Mucosa of gallbladder (tissue), 1 donor: ENCODE data around the gene HSPA12B. TPM values are rescaled to one million over a fixed set of nuclear protein-coding genes. Genes with fewer than 3 reads are reported as not detected.
A peak's percentile ranks its signal among the peaks of the same experiment; 100 is the strongest.
"Not testable (repeated sequence)": the region's sequence is repeated elsewhere in the genome, so short reads cannot be mapped to it uniquely, and the experiment has no call there.

Experiments used
- DNase-seq: peaks from one replicate; pipeline ENCODE4 v3.0.0-alpha.2; 2020; ENCODE audit warnings: low spot score
- total RNA-seq: library from RNA; stranded (reverse); gene quantifications from one replicate; pipeline ENCODE4 v1.2.1, GENCODE V29; 2021
- donor health status: DM: no; HTN: no; CAD: no.

Gene HSPA12B
- total RNA-seq, 1 donor from 2014 or later, result 5.4 TPM

DNA sequence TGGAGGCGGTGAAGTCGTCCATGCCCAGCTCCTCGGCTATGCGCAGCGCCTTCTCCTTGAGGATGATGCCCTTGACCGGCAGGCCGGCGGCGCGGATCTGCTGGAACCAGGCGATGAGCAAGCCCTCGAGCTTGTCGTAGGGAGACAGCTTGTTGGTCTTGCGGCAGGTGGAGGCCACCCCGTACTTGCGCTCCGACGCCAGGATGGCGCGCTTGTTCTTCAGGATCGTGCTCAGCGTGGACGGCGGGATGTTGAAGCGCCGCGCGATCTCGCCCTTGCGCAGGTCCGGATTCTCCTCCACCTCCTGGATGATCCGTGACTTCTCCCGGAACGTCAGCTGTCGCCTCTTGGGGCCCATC is 53.6 kb downstream of the HSPA12B start:
- peak; percentile 53 for DNase-seq

DNA sequence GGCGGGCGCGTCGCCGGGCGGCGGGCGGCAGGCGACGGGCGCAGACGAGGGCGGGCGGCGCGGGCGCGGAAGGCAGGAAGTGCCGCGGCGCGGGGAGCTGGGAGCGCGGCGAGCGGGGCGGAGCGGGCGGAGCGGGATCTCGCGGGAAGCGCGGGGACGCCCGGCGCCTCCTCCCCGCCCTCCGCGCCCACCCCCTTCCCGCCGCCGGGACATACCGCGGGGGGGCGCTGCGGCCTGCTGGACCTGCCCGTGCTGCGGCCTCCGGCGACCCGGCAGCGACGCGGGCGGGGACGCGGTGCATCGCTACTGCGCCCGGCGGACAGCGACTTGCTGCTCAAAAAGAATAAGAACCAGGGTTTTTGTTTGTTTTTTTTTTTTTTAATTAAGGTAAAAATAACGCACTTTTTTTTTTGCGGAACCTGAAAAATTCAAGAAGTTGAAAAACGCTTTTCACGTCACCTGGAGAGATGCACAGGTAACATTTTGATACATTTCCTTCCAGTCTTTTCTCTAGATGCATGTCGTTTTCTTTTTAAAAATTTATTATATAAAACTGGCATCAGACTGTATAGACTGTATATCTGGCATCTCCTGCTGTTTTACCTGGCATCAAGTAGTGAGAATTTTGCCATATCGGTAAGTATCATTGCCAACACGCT is 54.3 kb downstream of the HSPA12B start, which contains the start of gene CENPB:
TSS of gene CENPB (minus strand) at position 76 of the 659 bp plus-strand sequence. CDS start 257 bp downstream, outside the sequence.
- peak; percentile 90 for DNase-seq

DNA sequence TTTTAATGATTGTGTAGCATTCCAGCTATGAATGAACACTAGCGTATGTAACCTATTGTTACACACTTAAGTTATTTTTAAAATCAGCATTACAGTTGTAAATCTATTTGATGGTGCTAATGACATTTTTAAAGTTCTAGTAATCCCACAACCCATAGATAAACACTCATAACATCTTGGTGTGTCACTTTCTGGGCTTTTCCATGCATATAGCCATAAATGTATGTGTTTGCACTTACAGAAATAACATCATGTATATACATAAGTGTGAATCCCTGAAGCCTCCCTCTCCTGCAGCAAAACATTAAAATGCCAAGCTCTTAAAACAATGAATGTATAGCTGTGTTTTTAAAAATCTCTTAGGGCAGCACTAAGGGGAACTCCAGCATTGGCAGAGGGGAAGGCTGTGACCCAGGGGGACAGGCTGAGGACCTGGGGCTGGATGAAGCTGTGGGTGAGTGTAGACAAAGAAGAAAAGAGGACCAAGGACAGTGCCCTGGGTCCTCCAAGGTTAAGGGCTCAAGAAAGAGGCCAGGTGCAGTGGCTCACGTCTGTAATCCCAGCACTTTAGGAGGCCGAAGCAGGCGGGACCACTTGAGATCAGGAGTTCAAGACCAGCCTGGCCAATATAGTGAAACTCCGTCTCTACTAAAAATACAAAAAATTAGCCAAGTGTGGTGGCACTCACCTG is 55.0 kb downstream of the HSPA12B start:
- DNase-seq, result no peak

DNA sequence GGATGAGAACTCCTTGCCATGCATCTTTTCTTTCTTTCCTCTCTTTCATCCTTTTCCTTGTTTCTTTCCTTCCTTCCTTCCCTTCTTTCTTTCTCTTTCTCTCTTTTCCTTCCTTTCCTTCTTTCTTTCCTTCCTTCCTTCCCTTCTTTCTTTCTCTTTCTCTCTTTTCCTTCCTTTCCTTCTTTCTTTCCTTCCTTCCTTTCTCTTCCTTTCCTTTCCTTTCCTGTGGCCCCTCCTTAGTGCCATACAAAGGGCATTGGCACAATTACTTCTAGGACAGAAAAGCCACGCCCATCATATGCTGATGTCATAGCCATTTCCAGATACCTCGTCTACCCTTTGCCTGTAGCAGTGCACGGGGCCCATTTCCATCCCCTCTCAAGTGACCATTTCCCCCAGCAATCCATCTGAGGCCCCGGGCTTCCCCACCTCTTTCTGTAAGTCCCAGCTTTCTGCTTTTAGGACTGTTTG is 56.2 kb downstream of the HSPA12B start:
- no peak for DNase-seq

DNA sequence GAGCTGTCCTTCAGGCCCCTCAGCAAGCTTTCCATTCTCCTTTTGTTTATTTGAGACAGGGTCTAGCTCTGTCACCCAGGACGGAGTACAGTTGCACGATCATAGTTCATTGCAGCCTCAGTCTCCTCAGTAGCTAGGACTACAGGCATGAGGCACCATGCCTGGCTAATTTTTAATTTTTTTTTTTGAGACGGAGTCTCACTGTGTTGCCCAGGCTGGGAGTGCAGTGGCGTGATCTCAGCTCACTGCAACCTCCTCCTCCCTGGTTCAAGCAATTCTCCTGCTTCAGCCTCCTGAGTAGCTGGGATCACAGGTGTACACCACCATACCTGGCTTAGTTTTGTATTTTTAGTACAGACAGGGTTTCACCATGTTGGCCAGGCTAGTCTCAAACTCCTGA is 56.7 kb downstream of the HSPA12B start:
- not testable (repeated sequence) for DNase-seq

DNA sequence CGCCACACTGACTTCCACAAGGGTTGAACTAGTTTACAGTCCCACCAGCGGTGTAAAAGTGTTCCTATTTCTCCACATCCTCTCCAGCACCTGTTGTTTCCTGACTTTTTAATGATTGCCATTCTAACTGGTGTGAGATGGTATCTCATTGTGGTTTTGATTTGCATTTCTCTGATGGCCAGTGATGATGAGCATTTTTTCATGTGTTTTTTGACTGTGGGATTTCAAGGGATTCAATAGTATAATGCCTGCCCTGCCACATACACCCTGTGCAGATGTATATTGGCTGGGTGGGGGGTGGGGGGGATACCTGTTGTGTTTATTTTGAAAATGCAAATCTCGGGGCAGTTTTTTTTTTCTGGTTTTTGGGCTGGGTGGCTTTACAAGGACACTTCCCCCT is 61.7 kb downstream of the HSPA12B start:
- DNase-seq, result not testable (repeated sequence)

DNA sequence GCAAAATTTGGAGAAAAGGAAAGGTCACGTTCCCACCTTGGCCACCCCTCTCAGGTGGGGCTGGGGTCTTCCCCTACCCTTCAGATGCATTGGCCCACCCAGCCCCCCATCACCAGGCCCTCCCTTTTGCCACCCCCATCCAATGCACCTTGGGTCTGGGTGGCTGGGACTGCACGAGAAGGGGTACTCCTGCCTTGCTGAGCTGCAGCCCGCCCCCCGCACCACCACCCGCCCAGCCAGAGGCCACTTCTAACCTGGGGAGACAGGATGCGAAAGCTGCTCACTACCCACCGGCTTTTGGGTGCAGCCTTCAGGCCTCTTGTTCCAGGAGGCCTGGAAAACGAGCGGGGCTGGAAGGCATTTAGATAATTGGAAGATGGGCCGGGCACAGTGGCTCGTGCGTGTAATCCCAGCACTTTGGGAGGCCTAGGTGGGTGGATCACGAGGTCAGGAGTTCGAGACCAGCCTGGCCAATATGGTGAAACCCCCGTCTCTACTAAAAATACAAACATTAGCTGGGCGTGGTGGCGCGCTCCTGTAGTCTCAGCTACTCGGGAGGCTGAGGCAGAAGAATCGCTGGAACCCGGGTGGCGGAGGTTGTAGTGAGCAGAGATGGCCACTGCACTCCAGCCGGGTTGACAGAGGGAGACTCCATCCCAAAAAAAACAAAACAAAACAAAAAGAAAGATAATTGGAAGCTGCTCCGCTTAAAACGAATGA is 62.4 kb downstream of the HSPA12B start:
- DNase-seq, result no peak

DNA sequence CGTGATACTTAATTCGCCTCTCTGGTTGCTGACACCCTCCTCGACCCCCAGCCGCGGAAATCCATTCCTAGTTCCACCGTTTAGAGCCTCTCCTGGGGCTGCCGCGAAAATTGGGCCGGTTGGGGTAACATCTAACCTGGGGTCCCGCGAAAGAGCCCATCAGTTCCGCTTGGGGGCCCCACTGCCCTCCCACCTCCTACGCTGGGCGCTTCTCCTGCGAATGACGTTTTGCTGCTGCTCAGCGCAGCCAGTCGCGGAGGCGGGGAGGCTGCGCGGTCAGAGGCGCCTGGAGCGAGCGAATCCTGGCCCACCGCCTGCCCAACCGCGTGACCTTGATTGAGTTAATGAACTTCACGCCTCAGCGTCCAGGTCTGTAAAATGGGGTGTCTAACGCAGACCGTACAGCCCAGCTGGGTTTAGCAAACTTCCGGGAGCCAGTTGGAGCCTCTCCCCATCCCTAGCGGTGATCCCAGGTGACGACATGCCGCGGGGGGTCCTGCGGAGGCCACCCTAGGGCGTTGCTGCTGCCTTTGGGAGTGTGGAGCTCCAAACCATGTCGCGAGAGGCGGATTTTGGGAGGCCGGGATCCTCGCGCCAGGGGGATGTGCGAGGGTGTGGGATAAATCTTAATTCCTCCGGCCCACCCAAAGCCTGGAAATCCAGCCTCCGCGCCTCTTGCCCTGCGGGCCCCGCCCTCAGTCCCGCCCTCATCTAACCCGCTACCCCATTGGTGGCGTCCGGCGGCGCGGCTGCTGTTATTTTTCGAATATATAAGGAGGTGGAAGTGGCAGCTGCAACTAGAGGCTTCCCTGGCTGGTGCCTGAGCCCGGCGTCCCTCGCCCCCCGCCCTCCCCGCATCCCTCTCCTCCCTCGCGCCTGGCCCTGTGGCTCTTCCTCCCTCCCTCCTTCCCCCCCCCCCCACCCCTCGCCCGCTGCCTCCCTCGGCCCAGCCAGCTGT is 63.3 kb downstream of the HSPA12B start, which contains the start of gene CDC25B:
TSS of gene CDC25B (plus strand) at position 800 of the 958 bp plus-strand sequence. CDS start 222 bp downstream, outside the sequence.
- DNase-seq, result peak; percentile 94

DNA sequence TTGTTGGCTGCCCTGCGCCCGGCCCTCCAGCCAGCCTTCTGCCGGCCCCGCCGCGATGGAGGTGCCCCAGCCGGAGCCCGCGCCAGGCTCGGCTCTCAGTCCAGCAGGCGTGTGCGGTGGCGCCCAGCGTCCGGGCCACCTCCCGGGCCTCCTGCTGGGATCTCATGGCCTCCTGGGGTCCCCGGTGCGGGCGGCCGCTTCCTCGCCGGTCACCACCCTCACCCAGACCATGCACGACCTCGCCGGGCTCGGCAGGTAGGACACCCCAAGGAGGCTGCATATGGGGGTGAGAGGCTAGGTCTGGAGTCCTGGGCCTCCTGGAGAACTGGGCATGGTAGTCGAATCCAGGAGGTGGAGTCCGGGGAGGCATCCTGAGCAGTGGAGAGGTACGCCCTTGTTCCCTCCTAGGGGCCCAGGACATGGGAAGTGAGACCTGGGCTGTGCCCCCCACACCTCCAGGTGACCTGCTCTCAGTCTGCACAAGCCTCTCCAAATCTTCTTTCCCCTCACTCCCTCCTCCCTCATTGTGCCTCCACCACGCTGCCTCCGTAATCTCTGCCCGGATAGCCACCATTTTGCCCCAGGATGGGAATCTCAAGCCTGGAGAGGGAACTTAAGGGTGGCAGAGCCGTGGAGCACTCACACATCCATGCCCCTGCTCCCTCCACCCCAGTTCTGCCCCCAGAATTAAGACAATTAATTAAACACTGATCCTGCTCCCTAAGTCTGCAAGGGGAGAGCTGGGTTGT is 64.2 kb downstream of the HSPA12B start:
- DNase-seq, result no peak

DNA sequence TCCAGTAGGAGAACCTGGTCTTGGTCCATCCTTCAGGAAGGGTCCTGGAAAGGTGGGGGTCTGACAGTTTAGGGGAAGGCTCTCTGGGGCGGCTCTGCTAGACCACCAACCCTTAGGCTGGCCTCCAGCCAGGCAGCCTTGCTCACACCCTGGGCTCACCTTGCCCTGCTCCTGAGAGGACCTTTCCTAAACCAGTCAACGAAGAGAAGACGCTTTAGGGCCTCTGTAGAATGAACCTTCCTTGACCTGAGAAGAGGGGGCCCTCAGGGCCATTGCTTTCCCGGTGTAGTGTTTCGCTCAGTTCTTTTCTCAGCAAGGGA is 64.7 kb downstream of the HSPA12B start:
- DNase-seq, result no peak

DNA sequence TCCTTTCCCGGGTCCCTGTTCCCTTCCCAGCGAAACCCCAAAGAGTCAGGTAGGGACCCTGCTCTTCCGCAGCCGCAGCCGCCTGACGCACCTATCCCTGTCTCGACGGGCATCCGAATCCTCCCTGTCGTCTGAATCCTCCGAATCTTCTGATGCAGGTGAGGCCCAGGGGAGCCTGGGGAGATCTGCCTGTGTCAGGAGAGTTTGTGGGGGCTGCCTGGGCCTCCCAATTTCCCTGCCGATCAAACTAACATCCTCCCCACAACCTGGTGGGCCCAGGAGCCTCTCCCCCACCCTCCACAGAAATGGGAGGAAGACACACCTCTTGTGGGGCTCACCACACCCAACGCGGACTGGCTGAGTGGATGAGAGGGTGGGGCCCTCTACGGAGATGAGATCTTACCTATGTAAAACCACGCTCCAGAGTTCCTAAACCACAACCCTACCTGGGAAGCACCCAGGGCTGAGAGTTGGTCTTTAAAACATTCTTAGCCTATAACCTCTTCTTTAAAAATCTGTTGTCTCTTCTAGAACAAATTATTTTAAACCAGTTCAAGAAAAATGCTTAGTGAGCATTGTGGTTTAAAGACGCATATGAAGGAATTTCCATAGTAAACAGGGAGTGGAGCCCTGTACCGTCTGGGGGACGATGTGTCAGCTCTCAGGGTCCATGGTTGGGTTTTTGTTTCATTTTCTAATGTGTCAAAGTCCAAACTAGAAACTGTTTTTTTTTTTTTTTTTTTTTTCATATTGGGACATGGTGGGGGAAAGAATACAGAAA is 65.3 kb downstream of the HSPA12B start:
- no peak for DNase-seq

DNA sequence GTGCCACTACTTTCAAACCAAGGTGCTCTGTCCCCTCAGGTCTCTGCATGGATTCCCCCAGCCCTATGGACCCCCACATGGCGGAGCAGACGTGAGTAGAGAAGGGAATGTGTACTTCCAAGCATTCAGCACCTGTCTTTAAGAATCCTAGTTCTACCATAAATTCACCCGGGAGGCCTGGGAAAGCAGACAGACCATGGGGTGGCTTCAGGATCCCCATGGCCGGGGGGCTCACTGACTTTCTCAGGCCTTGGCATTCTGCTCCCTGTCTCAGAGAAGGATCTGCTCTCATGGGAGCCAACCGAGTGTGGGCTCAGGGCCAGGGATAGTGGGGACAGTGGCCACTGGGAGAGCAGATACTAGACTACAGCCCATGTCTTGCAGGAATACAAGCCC is 65.9 kb downstream of the HSPA12B start:
- DNase-seq, result no peak

DNA sequence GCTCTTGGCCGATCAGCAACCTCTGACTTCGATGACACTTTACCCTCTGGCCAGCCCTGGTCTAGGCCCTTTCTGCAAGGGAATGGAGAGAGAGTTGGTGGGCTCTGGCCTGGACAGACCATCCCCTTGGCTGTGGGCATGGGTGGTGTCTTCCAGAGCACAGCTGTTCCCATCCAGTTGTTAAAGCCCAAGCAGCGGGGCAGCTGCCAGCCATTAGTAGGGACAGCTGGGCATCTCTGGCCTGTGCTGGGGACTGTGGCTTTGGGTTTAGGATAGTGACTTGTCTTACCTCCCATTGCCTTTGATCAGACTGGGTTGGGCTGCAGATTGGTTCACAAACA is 66.4 kb downstream of the HSPA12B start:
- DNase-seq, result no peak

DNA sequence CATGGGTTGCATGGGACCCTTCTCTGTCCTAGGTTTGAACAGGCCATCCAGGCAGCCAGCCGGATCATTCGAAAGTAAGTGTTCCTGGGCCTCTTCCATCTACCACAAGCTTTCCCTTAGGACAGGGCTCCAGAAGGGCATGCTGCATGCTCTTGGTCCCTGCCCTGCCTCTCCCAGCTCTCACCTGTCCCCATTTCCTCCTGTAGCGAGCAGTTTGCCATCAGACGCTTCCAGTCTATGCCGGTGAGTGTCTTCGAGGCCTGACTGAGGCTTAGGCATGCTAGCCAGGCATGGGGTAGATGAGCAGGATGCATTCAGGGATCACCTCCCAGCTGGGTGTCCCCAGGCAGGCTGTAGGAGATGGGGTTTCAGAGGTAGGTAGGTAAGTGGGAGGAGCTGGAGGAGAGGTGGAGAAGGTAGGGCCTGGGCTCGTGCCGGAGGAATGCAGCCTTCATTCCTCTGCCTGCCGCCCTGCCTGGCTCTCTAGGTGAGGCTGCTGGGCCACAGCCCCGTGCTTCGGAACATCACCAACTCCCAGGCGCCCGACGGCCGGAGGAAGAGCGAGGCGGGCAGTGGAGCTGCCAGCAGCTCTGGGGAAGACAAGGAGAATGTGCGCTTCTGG is 67.9 kb downstream of the HSPA12B start:
- DNase-seq, result no peak

DNA sequence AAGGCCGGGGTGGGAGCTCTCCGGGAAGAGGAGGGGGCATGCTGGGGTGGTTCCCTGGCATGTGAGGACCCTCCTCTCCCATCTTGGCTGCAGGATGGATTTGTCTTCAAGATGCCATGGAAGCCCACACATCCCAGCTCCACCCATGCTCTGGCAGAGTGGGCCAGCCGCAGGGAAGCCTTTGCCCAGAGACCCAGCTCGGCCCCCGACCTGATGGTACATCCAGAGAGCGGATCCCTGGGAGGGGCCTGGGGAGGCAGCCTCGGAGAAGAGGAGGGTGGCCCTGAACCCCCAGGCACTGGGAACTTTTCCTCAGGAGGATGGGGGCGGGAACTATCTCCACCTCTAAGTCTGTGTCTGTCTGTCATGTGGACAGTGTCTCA is 68.4 kb downstream of the HSPA12B start:
- no peak for DNase-seq

DNA sequence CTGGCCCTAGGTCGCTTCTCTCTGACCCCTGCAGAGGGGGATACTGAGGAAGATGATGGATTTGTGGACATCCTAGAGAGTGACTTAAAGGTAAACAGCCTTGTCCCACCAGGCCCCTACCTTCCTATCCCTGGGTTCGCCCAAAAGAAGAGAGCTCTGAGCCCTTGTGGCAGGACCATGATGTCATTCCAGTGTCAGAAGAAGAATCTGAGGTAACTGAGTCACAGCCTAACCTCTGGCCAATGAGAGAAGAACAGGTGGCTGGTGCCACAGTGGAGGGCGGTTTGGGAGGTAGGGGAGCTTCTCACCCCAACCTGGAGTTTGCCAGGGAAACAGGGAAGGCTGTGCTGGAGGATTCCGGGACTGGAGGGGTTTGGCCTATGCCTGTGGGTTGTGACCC is 68.8 kb downstream of the HSPA12B start:
- DNase-seq, result no peak

DNA sequence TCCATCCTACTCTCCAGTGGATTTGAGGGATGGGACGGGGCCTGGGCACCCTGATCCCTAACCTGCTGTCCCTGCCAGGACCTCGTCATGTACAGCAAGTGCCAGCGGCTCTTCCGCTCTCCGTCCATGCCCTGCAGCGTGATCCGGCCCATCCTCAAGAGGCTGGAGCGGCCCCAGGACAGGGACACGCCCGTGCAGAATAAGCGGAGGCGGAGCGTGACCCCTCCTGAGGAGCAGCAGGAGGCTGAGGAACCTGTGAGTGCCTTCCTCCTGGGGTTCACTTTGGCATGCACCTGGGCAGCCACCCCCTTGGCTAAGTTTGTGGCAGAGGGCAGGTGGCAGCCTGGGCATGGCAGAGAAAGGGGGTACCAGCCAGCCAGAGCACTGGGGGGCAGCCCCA is 69.4 kb downstream of the HSPA12B start:
- no peak for DNase-seq
